Ovary (tissue), 3 donors: ENCODE data around the gene TRAF1.

Experiments
- EP300 ChIP-seq: sonication (generic); formaldehyde crosslinking; IDR thresholded peaks from one replicate; pipeline ENCODE4 v1.6.1; 2017; ENCODE audit warnings: antibody characterized with exemption
- TF ChIP-seq, protein P1 (sequence below), 3 donors: fragments of 450-650 bp in 2 of 3; fragments of 200-600 bp in 1 of 3; IDR thresholded peaks; one replicate each; pipeline versions ENCODE4 v1.5.1 to v1.8.0; 2016 to 2022; ENCODE audit warnings: antibody characterized with exemption in 3 of 3, mild to moderate bottlenecking in 1 of 3
- donor health status: DM: no; HTN: no; CAD: no.

DNA sequence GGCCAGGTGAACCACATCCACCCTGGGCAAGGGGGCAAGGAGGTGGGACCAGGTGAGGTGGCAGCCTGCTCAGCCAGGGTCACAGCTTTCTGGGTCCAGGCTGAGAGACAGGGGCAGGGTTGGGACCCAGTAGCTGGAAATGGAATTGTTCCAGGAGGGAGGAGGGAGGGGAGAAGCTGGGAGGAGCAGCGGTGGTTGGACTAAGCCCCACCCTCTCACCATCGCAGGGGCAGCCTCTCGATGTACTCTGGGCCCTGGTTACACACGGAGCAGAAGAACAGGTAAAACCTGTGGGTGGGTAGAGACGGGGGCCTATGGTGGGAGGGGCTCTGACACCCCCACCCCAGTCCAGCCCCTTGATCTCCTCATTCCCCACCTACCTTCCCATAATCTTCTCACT, 60.8 kb downstream of the TRAF1 start:
- TF ChIP-seq, protein P1, sequence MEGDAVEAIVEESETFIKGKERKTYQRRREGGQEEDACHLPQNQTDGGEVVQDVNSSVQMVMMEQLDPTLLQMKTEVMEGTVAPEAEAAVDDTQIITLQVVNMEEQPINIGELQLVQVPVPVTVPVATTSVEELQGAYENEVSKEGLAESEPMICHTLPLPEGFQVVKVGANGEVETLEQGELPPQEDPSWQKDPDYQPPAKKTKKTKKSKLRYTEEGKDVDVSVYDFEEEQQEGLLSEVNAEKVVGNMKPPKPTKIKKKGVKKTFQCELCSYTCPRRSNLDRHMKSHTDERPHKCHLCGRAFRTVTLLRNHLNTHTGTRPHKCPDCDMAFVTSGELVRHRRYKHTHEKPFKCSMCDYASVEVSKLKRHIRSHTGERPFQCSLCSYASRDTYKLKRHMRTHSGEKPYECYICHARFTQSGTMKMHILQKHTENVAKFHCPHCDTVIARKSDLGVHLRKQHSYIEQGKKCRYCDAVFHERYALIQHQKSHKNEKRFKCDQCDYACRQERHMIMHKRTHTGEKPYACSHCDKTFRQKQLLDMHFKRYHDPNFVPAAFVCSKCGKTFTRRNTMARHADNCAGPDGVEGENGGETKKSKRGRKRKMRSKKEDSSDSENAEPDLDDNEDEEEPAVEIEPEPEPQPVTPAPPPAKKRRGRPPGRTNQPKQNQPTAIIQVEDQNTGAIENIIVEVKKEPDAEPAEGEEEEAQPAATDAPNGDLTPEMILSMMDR (IDR thresholded peaks at IDR 0.05): no peak
- TF ChIP-seq EP300: no peak
